Calu3 (cell line): Measurements from ENCODE around the gene PCDHA2. TPM values are rescaled to one million over a fixed set of nuclear protein-coding genes. Genes with fewer than 3 reads are reported as not detected.
"Not testable (repeated sequence)": the region's sequence is repeated elsewhere in the genome, so short reads cannot be mapped to it uniquely, and the experiment has no call there.

Experiments
- BruUV-seq: library from RNA; stranded (reverse); fragments of 400-500 nt; replicated peaks from 2 replicates; lab custom pipeline; 2021; lab: Mats Ljungman, UMichigan
- CTCF ChIA-PET: fragments of 300-600 bp; sonication (Branson Sonifier 250); formaldehyde crosslinking; loops from one replicate; lab custom pipeline; 2022; ENCODE audit warnings: antibody characterized with exemption; lab: Charles Lee
- DNase-seq: peaks from one replicate; pipeline ENCODE4 v3.0.0; 2022
- H3K27ac Mint-ChIP-seq: one replicate; pipeline ENCODE4 v1.8.0; 2022; ENCODE audit warnings: mixed read lengths; ENCODE audit not compliant: unreplicated experiment
- H3K27me3 Mint-ChIP-seq: one replicate; pipeline ENCODE4 v1.8.0; 2022; ENCODE audit warnings: mixed read lengths; ENCODE audit not compliant: unreplicated experiment
- H3K36me3 Mint-ChIP-seq: one replicate; pipeline ENCODE4 v1.8.0; 2022; ENCODE audit warnings: mild to moderate bottlenecking, moderate library complexity, mixed read lengths; ENCODE audit not compliant: insufficient read depth, unreplicated experiment
- H3K4me1 Mint-ChIP-seq: one replicate; pipeline ENCODE4 v1.8.0; 2022; ENCODE audit warnings: mild to moderate bottlenecking, low read depth, mixed read lengths; ENCODE audit not compliant: unreplicated experiment
- H3K4me3 Mint-ChIP-seq: one replicate; pipeline ENCODE4 v1.8.0; 2022; ENCODE audit warnings: mild to moderate bottlenecking, low read depth, moderate library complexity, mixed read lengths; ENCODE audit not compliant: unreplicated experiment
- H3K9me3 Mint-ChIP-seq: one replicate; pipeline ENCODE4 v1.8.0; 2022; ENCODE audit warnings: low read depth, mixed read lengths; ENCODE audit not compliant: unreplicated experiment
- CTCF ChIP-seq: fragments of 200-600 bp; IDR thresholded peaks from one replicate; pipeline ENCODE4 v1.8.0; 2022; ENCODE audit warnings: antibody characterized with exemption; ENCODE audit not compliant: unreplicated experiment
- intact Hi-C: fragments of 100-400 bp; cut with micrococcal nuclease; formaldehyde crosslinking; loops from one replicate; pipeline ENCODE4 v1.10.0; 2022; ENCODE audit not compliant: unreplicated experiment
- total RNA-seq: library from RNA; stranded (reverse); gene quantifications from 2 replicates; pipeline ENCODE4 v1.2.3, GENCODE V29; 2022

Gene PCDHA2
- total RNA-seq, 1 experiment from 2014 or later, result 0.19 TPM

GRCh38 chr5:140827704-140828361 is 33.2 kb downstream of the PCDHA2 start, which contains the start of gene PCDHA6:
Gene PCDHA6, plus strand, starts transcription at chr5:140827960. Its CDS starts 132 bp downstream, at chr5:140828092.
- intact Hi-C loops, result no loop called here
- no TSS peak for BruUV-seq
- H3K4me1 Mint-ChIP-seq, result no peaks in the 10 kb centered on the region
- no peaks in the 10 kb centered on the region for H3K27me3 Mint-ChIP-seq
- H3K27ac Mint-ChIP-seq, result no peak within 1 kb of the TSS
- DNase-seq, result no peak
- H3K4me3 Mint-ChIP-seq, result no peak within 1 kb of the TSS
- TF ChIP-seq CTCF, result no peak
- H3K9me3 Mint-ChIP-seq, result peaks cover 15% of the 10 kb centered on the region
- CTCF ChIA-PET, result interaction anchor here (0.7 kb wide), 1 partner anchor 272 kb away, joined by 3 read pairs; the partner anchor contains the start of gene PCDHB3
- no peaks in the 10 kb centered on the region for H3K36me3 Mint-ChIP-seq

GRCh38 chr5:140828362-140828737 is 33.7 kb downstream of the PCDHA2 start:
- no peak for DNase-seq
- BruUV-seq, result no TSS peak
- Mint-ChIP-seq H3K36me3 (no peaks in the 10 kb centered on the region), H3K27me3 (no peaks in the 10 kb centered on the region), H3K4me3 (no peak overlapping the region), H3K4me1 (no peaks in the 10 kb centered on the region), H3K27ac (no peak overlapping the region), H3K9me3 (peaks cover 16% of the 10 kb centered on the region)
- no peak for TF ChIP-seq CTCF
- CTCF ChIA-PET, result no interaction called here
- intact Hi-C loops, result no loop called here

DNA sequence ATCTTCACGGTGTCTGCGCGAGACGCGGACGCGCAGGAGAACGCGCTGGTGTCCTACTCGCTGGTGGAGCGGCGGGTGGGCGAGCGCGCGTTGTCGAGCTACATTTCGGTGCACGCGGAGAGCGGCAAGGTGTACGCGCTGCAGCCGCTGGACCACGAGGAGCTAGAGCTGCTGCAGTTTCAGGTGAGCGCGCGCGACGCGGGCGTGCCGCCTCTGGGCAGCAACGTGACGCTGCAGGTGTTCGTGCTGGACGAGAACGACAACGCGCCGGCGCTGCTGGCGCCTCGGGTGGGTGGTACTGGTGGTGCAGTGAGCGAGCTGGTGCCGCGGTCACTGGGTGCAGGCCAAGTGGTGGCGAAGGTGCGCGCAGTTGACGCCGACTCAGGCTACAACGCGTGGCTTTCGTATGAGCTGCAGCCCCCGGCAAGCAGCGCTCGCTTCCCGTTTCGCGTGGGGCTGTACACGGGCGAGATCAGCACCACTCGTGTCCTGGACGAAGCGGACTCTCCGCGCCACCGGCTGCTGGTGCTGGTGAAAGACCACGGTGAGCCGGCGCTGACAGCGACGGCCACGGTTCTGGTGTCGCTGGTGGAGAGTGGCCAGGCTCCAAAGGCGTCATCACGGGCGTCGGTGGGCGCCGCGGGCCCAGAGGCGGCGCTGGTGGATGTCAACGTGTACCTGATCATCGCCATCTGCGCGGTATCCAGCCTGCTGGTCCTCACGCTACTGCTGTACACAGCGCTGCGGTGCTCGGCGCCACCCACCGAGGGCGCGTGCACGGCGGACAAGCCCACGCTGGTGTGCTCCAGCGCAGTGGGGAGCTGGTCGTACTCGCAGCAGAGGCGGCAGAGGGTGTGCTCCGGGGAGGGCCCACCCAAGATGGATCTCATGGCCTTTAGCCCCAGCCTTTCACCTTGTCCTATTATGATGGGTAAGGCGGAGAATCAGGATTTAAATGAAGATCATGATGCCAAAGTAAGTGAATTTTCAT is 35.2 kb downstream of the PCDHA2 start:
- H3K36me3 Mint-ChIP-seq, H3K4me1 Mint-ChIP-seq, DNase-seq, intact Hi-C loops, H3K27ac Mint-ChIP-seq, H3K4me3 Mint-ChIP-seq, H3K27me3 Mint-ChIP-seq, BruUV-seq, CTCF ChIA-PET: not testable (repeated sequence)
- peaks cover 18% of the 10 kb centered on the region for H3K9me3 Mint-ChIP-seq

- BruUV-seq, result no TSS peak
- H3K27ac Mint-ChIP-seq, result no peak within 1 kb of the TSS
- no peak within 1 kb of the TSS for H3K4me3 Mint-ChIP-seq
- intact Hi-C loops, result no loop called here
- CTCF ChIA-PET, result no interaction called here
- no peaks in the 10 kb centered on the region for H3K27me3 Mint-ChIP-seq
- H3K36me3 Mint-ChIP-seq, result peaks cover 4% of the 10 kb centered on the region
- no peak for TF ChIP-seq CTCF
- DNase-seq, result no peak
- no peaks in the 10 kb centered on the region for H3K4me1 Mint-ChIP-seq
- H3K9me3 Mint-ChIP-seq, result peaks cover 13% of the 10 kb centered on the region
Measured at GRCh38 chr5:140833993-140834392, 39.3 kb downstream of the PCDHA2 start, which contains the start of gene PCDHA7. Gene PCDHA7, plus strand, starts transcription at chr5:140834269. Its CDS starts 115 bp downstream, at chr5:140834384.

DNA sequence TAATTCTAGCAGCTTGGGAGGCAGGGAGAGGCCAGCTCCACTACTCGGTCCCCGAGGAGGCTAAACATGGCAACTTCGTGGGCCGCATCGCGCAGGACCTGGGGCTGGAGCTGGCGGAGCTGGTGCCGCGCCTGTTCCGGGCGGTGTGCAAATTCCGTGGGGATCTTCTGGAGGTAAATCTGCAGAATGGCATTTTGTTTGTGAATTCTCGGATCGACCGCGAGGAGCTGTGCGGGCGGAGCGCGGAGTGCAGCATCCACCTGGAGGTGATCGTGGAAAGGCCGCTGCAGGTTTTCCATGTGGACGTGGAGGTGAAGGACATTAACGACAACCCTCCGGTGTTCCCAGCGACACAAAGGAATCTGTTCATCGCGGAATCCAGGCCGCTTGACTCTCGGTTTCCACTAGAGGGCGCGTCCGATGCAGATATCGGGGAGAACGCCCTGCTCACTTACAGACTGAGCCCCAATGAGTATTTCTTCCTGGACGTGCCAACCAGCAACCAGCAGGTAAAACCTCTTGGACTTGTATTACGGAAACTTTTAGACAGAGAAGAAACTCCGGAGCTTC is 39.9 kb downstream of the PCDHA2 start:
- peaks cover 14% of the 10 kb centered on the region for H3K9me3 Mint-ChIP-seq
- BruUV-seq, DNase-seq, intact Hi-C loops, H3K27ac Mint-ChIP-seq, H3K4me3 Mint-ChIP-seq, CTCF ChIA-PET, H3K4me1 Mint-ChIP-seq, H3K36me3 Mint-ChIP-seq, H3K27me3 Mint-ChIP-seq: not testable (repeated sequence)
